ENCODE measurements around the gene RGPD4.

- TF ChIP-seq HES4 (CRISPR knock-in tag; IDR thresholded peaks at IDR 0.05; ENCODE audit: borderline replicate concordance) = no peak
- no peak for TF ChIP-seq NFIC (IDR thresholded peaks at IDR 0.05; ENCODE audit: low read length)
- no peak for TF ChIP-seq ZNF501 (CRISPR knock-in tag; IDR thresholded peaks at IDR 0.05)
- no peak for TF ChIP-seq HOXA7 (CRISPR knock-in tag; IDR thresholded peaks at IDR 0.05)
- TF ChIP-seq ZSCAN9 (CRISPR knock-in tag; IDR thresholded peaks at IDR 0.05; ENCODE audit: borderline replicate concordance) = no peak
- TF ChIP-seq SMARCE1 (IDR thresholded peaks at IDR 0.05; ENCODE audit: borderline replicate concordance) = no peak
- TF ChIP-seq USF2 (IDR thresholded peaks at IDR 0.05; ENCODE audit: low read depth, low read length) = no peak
- TF ChIP-seq USF2 (CRISPR knock-in tag; IDR thresholded peaks at IDR 0.05; ENCODE audit: borderline replicate concordance) = no peak
- TF ChIP-seq CTCF (CRISPR knock-in tag; IDR thresholded peaks at IDR 0.05) = no peak
- no peak for TF ChIP-seq ARID3A (IDR thresholded peaks at IDR 0.05; ENCODE audit: low read depth, low read length)
- no peak for TF ChIP-seq ZNF362 (CRISPR knock-in tag; IDR thresholded peaks at IDR 0.05; ENCODE audit: borderline replicate concordance)
- no peak for TF ChIP-seq STAT6 (CRISPR knock-in tag; IDR thresholded peaks at IDR 0.05; ENCODE audit: borderline replicate concordance)
- TF ChIP-seq ZNF768 (CRISPR knock-in tag; IDR thresholded peaks at IDR 0.05) = no peak
- no peak for TF ChIP-seq ZNF512 (CRISPR knock-in tag; IDR thresholded peaks at IDR 0.05)
- TF ChIP-seq PHB2 (IDR thresholded peaks at IDR 0.05; ENCODE audit: partially characterized antibody) = no peak
Observed at GRCh38 chr2:107806901-107807300, 19.8 kb upstream of the RGPD4 start.
